Common myeloid progenitor, CD34-positive (primary cell): ENCODE results near the gene SULF2.

Experiments
- CTCF ChIA-PET: fragments of 350-600 bp; sonication (Branson Sonifier 250); formaldehyde crosslinking; loops from one replicate; lab custom pipeline; 2021; ENCODE audit warnings: antibody characterized with exemption; lab: Charles Lee
- POLR2A ChIA-PET: fragments of 350-600 bp; sonication (Branson Sonifier 250); formaldehyde crosslinking; loops from one replicate; lab custom pipeline; 2021; ENCODE audit warnings: antibody characterized with exemption; lab: Charles Lee
- DNase-seq, 3 donors: peaks; one replicate each; pipeline versions ENCODE4 v3.0.0 to v3.0.0-alpha.2; 2013
- H3K27ac ChIP-seq, 2 experiments: 1 replicate in 1 of 2; 2 replicates in 1 of 2; pipeline ENCODE4 v1.7.0; 2013; ENCODE audit warnings: inconsistent platforms in 2 of 2, low read length in 2 of 2, mild to moderate bottlenecking in 2 of 2, low read depth in 1 of 2, moderate library complexity in 1 of 2; ENCODE audit not compliant: severe bottlenecking in 2 of 2, insufficient read depth in 1 of 2, poor library complexity in 1 of 2
- H3K27me3 ChIP-seq, 5 experiments: replicated peaks in 2 of 5; 1 replicate in 3 of 5; 2 replicates in 2 of 5; pipeline versions ENCODE4 v1.6.1 to v1.7.0; 2013; ENCODE audit warnings: low read length in 4 of 5, mild to moderate bottlenecking in 2 of 5, moderate library complexity in 2 of 5, inconsistent platforms in 1 of 5; ENCODE audit not compliant: insufficient read depth in 5 of 5, control insufficient read depth in 4 of 5
- H3K36me3 ChIP-seq, 4 experiments: 1 replicate in 2 of 4; 2 replicates in 2 of 4; pipeline versions ENCODE4 v1.6.1 to v1.7.0; 2013; ENCODE audit warnings: low read length in 3 of 4, control low read depth in 1 of 4, mild to moderate bottlenecking in 1 of 4; ENCODE audit not compliant: control insufficient read depth in 4 of 4, insufficient read depth in 4 of 4
- H3K4me1 ChIP-seq, 4 experiments: 1 replicate in 3 of 4; 2 replicates in 1 of 4; pipeline versions ENCODE4 v1.6.1 to v1.7.1; 2013; ENCODE audit warnings: low read length in 3 of 4, mild to moderate bottlenecking in 3 of 4, control low read depth in 1 of 4, inconsistent platforms in 1 of 4, moderate library complexity in 1 of 4; ENCODE audit not compliant: control insufficient read depth in 4 of 4, insufficient read depth in 4 of 4; ENCODE audit errors: control extremely low read depth in 1 of 4
- H3K4me3 ChIP-seq, 7 experiments: 1 replicate in 4 of 7; 2 replicates in 3 of 7; pipeline versions ENCODE4 v1.5.1 to v1.7.0; 2013; ENCODE audit warnings: mild to moderate bottlenecking in 7 of 7, low read length in 6 of 7, moderate library complexity in 6 of 7, inconsistent platforms in 2 of 7, low read depth in 2 of 7, control low read depth in 1 of 7; ENCODE audit not compliant: insufficient read depth in 4 of 7, control insufficient read depth in 1 of 7; ENCODE audit errors: extremely low read depth in 1 of 7
- H3K9me3 ChIP-seq, 5 experiments: 1 replicate in 4 of 5; 2 replicates in 1 of 5; pipeline versions ENCODE4 v1.6.1 to v1.7.1; 2013; ENCODE audit warnings: low read length in 4 of 5, mild to moderate bottlenecking in 2 of 5, inconsistent platforms in 1 of 5, low read depth in 1 of 5, moderate library complexity in 1 of 5; ENCODE audit not compliant: control insufficient read depth in 4 of 5, insufficient read depth in 2 of 5; ENCODE audit errors: control extremely low read depth in 1 of 5
- WGBS: methylation state at CpG from one replicate; pipeline ENCODE4 v1.1.5; 2013; ENCODE audit not compliant: insufficient coverage; 5-methylcytosine and 5-hydroxymethylcytosine counted together

The SULF2 gene

GRCh38 chr20:47614703-47615309 lies 170.5 kb downstream of the SULF2 start:
- DNase-seq = no peak
- CTCF ChIA-PET = interaction anchor here (1.0 to 2.0 kb wide), 6 partner anchors 9 to 342 kb away, joined by 3 to 10 read pairs (median 5); no protein-coding TSS in a partner anchor
- WGBS = no CpG with 5 or more reads among the region's 2 CpGs
- Histone ChIP-seq H3K9me3 (no peaks in the 10 kb centered on the region), H3K36me3 (peaks cover 0 to 2% (median 0%) of the 10 kb centered on the region in 4 experiments), H3K4me1 (peaks cover 7 to 14% (median 13%) of the 10 kb centered on the region in 4 experiments), H3K27me3 (no peaks in the 10 kb centered on the region), H3K4me3 (no peak overlapping the region), H3K27ac (no peak overlapping the region)
- POLR2A ChIA-PET = no interaction called here

GRCh38 chr20:47612670-47613069 lies 172.6 kb downstream of the SULF2 start:
- ChIA-PET CTCF (interaction anchor here (0.7 to 3.0 kb wide), 3 partner anchors 9 to 340 kb away, joined by 3 to 6 read pairs (median 3); no protein-coding TSS in a partner anchor), POLR2A (no interaction called here)
- no peak for DNase-seq
- peaks cover 0 to 2% (median 0%) of the 10 kb centered on the region in 4 experiments for H3K36me3 ChIP-seq
- no peaks in the 10 kb centered on the region for H3K27me3 ChIP-seq
- peaks cover 7 to 14% (median 13%) of the 10 kb centered on the region in 4 experiments for H3K4me1 ChIP-seq
- H3K9me3 ChIP-seq = no peaks in the 10 kb centered on the region
- WGBS = no CpG with 5 or more reads among the region's 2 CpGs
- H3K27ac ChIP-seq = no peak overlapping the region
- H3K4me3 ChIP-seq = no peak overlapping the region

- Histone ChIP-seq H3K9me3 (no peaks in the 10 kb centered on the region), H3K36me3 (peaks cover 0 to 2% (median 0%) of the 10 kb centered on the region in 4 experiments), H3K4me1 (peaks cover 7 to 21% (median 13%) of the 10 kb centered on the region in 4 experiments), H3K4me3 (no peak overlapping the region), H3K27me3 (no peaks in the 10 kb centered on the region), H3K27ac (no peak overlapping the region)
- 100% methylated on average over 8 of the region's 9 CpGs for WGBS
- no peak for DNase-seq
- ChIA-PET CTCF (interaction anchor here (0.7 to 3.0 kb wide), 3 partner anchors 10 to 339 kb away, joined by 3 to 6 read pairs (median 3); no protein-coding TSS in a partner anchor), POLR2A (no interaction called here)
Observed at GRCh38 chr20:47611785-47612184, 173.5 kb downstream of the SULF2 start.

- CTCF ChIA-PET = interaction anchor here (1.0 to 3.3 kb wide), 4 partner anchors 10 to 227 kb away, joined by 3 to 12 read pairs (median 5); no protein-coding TSS in a partner anchor
- Histone ChIP-seq H3K27ac (peak overlapping the region; percentile 68 to 85), H3K4me1 (peaks cover 7 to 21% (median 13%) of the 10 kb centered on the region in 4 experiments), H3K36me3 (peaks cover 0 to 5% (median 4%) of the 10 kb centered on the region in 4 experiments), H3K9me3 (no peaks in the 10 kb centered on the region), H3K4me3 (peak overlapping the region in 2 of 7 experiments; percentile 30 to 45), H3K27me3 (no peaks in the 10 kb centered on the region)
- POLR2A ChIA-PET = no interaction called here
- peak in 2 of 3 donors; percentile 49 to 57 for DNase-seq
Observed at GRCh38 chr20:47610945-47611250, 174.4 kb downstream of the SULF2 start.

GRCh38 chr20:47610247-47610944 lies 174.9 kb downstream of the SULF2 start:
- Histone ChIP-seq H3K9me3 (no peaks in the 10 kb centered on the region), H3K4me3 (peak overlapping the region in 2 of 7 experiments; percentile 30 to 45), H3K4me1 (peaks cover 7 to 21% (median 15%) of the 10 kb centered on the region in 4 experiments), H3K27me3 (no peaks in the 10 kb centered on the region), H3K27ac (peak overlapping the region; percentile 68 to 85), H3K36me3 (peaks cover 0 to 5% (median 4%) of the 10 kb centered on the region in 4 experiments)
- peak; percentile 77 to 94 (median 87) for DNase-seq
- CTCF ChIA-PET = interaction anchor here (0.6 to 3.3 kb wide), 7 partner anchors 10 to 227 kb away, joined by 3 to 12 read pairs (median 3); no protein-coding TSS in a partner anchor
- POLR2A ChIA-PET = no interaction called here
- WGBS = 68% methylated on average over 4 of the region's 6 CpGs

GRCh38 chr20:47609001-47609400 lies 176.3 kb downstream of the SULF2 start:
- Histone ChIP-seq H3K9me3 (no peaks in the 10 kb centered on the region), H3K36me3 (peaks cover 0 to 5% (median 4%) of the 10 kb centered on the region in 4 experiments), H3K4me3 (no peak overlapping the region), H3K4me1 (peaks cover 7 to 21% (median 15%) of the 10 kb centered on the region in 4 experiments), H3K27me3 (no peaks in the 10 kb centered on the region), H3K27ac (no peak overlapping the region)
- DNase-seq = no peak
- POLR2A ChIA-PET = no interaction called here
- no CpG with 5 or more reads among the region's 5 CpGs for WGBS
- CTCF ChIA-PET = interaction anchor here (0.7 to 3.3 kb wide), 6 partner anchors 10 to 225 kb away, joined by 3 to 12 read pairs (median 3); no protein-coding TSS in a partner anchor
